HG03095 (cell line): ENCODE data around the gene PRDM1.
A peak's percentile ranks its signal among the peaks of the same experiment; 100 is the strongest.

Experiments used
- ATAC-seq: cut with Tn5 transposase; IDR thresholded peaks from one replicate; pipeline ENCODE4 v1.9.1; 2021; ENCODE audit warnings: moderate library complexity; ENCODE audit not compliant: unreplicated experiment

Gene PRDM1

DNA sequence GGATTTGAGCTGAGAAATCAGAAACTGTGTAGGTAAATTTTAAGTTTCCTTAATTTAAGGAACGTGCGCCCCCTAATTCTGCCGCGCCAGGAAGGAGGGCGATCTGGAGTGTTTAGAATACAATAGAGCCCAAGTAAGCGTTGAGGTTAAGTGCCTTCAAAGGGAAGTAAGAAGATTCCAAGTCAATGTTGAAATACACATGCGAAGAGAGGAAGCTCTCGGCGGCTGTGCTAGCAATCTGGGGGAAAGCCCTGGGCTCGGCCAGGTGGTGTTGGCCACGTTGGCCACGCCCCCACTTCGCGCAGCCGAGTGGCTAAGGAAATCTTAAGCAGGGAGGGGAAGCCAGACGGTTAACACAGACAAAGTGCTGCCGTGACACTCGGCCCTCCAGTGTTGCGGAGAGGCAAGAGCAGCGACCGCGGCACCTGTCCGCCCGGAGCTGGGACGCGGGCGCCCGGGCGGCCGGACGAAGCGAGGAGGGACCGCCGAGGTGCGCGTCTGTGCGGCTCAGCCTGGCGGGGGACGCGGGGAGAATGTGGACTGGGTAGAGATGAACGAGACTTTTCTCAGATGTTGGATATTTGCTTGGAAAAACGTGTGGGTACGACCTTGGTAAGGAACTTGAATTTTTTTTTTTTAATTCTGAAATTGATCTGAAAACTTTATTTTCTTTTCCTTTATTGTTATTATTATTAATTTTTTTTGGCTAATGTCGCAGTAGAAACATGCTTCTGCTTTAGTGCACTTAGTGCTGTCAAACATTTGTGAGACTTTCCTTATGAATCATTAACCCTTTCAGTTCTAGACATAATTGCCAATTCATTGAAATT is at the start of gene PRDM1:
TSS of gene PRDM1 (plus strand) at position 353 of the 830 bp plus-strand sequence. CDS start at position 571, 218 bp downstream.
- ATAC-seq, result peak; percentile 71

DNA sequence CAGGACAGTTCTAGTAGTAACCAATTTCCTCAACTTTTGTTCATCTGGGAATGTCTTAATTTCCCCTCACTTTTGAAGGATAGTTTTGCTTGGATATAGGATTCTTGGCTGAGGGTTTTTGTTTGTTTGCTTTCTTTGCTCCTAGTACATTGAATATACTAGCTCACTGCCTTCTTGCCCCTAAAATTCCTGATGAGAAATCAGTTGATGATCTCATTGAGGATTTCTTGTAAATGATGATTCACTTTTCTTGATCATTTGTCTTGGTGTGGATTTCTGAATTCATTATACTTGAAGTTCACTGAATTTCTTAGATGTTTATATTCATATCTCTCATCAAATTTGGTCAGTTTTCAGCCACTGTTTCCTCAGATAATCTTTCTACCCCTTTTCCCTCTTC is 49.1 kb upstream of the PRDM1 start:
- no peak for ATAC-seq

GRCh38 chr6:106039897-106040592 is 46.1 kb upstream of the PRDM1 start:
- no peak for ATAC-seq

- no peak for ATAC-seq
These were observed 42.0 kb upstream of the PRDM1 start for GRCh38 chr6:106044151-106044550.

GRCh38 chr6:106045077-106045476 is 41.1 kb upstream of the PRDM1 start:
- ATAC-seq, result no peak

GRCh38 chr6:106046116-106046853 is 39.9 kb upstream of the PRDM1 start:
- no peak for ATAC-seq

GRCh38 chr6:106046854-106047200 is 39.3 kb upstream of the PRDM1 start:
- ATAC-seq, result no peak

GRCh38 chr6:106048336-106048735 is 37.8 kb upstream of the PRDM1 start:
- ATAC-seq, result no peak

DNA sequence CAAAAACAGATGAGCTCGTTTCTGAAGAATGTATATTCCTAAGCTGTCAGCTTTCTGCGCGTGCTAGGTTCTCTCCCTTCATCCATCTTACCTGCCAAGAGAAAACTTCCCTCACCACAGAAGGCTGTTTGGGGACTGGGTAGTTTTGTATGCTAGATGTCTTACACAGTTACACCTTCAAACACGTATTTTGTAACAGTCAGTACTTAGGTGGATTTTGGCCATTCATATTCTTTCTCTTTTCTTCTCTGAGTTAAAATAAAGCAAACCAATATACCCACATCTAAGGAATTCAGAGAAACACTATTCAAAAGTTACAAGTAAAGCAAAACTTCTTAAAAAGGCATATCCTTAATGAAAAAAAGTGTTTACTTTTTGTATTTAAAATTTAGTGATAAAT is 35.6 kb upstream of the PRDM1 start:
- no peak for ATAC-seq

DNA sequence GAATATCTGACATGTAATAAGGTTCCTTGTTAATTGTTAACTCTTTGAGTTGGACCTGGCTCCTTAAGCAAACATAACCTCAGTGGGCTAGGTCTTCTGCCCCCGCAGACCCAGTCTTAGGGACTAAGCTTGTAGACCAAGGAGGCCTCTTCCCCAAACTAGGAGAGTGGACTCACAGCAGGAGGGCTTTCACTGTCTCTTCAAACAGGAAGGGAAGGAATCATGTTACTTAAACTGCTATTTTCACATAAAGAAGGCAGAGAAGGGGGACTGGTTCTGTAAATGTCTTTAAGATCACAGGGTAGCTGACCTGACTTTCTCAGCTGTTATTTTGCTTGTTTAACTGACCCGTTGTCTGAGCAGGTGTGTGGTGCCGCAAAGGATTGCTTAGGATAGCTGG is 34.9 kb upstream of the PRDM1 start:
- no peak for ATAC-seq

DNA sequence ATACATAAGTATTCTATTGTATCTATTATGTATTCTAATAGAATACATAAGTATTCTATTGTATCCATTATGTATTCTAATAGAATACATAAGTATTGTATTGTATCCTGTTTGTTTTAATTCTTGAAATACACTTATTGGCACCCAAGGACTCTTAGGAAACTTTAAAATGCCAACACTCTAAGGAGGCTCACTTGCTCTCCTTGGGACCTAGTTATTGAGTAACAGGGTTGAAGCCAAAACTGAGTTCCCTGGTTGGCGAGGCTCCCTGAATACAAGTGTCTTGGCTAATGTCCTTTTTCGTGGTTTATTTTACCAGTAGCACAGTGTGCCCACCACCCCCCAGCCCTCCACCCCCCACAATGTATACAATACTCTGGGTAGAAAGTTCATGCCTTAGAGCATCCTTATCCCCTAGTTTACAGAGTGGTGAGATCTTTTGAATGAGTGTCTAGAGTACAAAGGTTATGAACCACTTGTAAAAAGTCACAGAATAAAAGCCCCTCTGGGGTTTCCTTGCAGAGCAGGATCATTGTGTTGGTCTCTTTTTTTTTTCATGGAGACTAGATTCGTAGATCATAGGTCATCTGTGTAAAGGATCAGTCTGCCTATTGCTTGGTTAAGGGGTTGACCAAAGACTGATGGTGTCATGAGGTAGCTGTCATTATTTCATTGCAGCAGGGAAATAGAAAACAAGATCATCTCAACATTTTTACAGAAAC is 32.5 kb upstream of the PRDM1 start:
- ATAC-seq, result no peak

DNA sequence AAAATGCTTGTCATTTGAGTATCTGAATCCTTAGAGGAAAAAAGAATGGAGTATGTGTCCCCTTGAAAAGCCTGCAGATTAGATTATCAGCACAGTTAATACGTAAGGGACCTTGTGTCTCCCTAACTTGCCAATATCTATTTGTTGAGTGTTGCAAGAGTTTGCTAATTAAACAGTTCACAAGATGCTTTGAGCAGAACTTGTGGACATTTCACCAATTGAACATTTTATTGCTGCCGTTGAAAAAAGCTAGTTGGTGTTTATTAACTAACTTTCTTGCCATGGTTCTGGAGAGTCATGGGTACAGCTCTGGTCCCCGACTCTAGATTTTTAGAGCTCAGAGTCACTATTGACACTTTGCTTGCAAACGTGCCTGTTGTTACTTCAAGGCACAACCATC is 30.6 kb upstream of the PRDM1 start:
- ATAC-seq, result no peak

DNA sequence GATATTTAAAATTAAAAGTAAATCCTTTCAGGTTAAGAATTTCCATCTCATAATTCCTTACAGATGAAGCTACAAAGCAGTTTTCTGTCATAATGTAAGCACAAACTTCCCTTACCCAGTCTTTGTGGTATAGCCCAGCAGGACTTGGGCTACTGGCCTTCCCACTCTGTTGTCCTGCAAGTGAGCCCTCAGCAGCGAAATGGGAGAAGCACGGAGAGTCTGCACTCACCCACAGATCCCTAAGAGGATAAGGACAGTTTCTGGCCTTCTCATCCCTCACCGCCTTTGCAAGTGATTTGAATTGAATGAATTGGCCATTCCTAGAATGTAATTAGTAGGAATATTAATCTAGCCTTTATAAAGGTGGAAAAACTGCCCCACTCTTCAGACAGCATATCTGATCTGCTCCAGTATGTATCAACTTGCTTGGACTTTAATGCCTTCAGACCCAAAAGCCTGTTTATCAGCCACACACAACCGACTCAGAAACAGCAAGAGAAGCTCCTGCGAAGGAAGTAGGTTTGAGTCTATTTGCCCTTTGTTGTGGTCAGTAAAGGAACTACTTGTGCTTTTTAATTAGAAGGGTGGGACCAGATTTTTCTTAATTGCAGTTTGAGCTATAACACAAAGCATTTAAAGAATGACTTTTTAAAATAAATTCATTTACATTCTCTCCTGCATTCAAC is 29.9 kb upstream of the PRDM1 start:
- ATAC-seq, result no peak

GRCh38 chr6:106056746-106057390 is 29.3 kb upstream of the PRDM1 start:
- no peak for ATAC-seq

DNA sequence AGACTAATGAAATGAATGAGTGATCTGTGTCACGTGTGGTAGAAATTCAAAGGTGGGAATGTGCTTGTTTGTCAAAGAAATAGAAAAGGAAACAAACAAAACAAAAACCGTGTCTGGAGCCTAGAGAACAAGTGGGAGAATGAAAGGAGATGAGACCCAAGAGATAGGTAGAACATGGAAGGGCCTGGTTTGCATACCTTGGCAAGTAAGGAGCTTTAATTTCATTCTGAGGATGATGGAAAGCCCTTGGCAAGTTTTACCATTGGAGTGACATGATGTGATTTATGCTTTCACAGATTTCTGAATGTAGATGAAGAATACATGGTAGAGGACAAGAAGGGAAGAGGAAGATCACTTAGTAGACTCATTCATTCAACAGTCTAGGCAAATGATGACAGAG is 26.8 kb upstream of the PRDM1 start:
- ATAC-seq, result no peak

GRCh38 chr6:106060167-106060566 is 26.0 kb upstream of the PRDM1 start:
- no peak for ATAC-seq

- ATAC-seq, result no peak
These were observed 22.7 kb upstream of the PRDM1 start for GRCh38 chr6:106063448-106063850.

DNA sequence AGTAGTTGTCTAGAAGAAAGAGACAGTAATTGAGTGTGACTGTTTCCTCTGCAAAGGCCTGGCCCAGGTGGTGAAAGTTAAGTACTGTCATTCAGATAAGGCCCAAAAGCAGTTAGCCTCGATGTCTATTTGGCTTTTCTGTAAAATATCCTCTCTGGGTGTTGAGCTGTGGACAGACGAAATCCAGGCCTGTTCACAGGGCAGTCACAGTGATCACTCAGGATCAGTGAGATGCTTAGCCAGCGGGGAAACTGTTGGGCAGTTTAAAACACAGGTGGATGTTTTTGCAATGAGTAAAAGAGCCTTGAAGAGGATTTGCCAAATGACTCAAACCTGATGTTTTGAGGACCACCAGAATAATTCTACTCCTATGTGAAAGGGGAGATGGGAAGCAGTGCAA is 22.0 kb upstream of the PRDM1 start:
- no peak for ATAC-seq

DNA sequence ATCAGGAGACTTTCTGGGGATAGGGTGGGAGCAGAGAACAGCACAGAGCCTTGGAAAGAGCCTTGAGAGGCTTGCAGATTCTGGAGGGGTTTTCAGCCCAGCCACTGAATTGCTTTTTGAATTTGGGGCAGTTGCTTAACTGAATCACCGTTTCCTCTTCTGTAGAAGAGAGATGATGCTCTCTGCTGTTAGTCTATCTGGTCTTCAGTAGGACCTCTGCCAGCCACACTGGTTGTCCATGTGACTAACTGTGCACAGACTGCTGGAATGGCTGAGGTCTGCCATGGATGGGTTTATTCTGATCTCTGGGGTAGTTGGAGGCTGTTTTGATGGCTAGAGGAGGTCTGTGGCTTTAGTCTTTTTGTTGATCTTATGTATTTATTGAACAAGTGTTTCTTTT is 21.4 kb upstream of the PRDM1 start:
- no peak for ATAC-seq

DNA sequence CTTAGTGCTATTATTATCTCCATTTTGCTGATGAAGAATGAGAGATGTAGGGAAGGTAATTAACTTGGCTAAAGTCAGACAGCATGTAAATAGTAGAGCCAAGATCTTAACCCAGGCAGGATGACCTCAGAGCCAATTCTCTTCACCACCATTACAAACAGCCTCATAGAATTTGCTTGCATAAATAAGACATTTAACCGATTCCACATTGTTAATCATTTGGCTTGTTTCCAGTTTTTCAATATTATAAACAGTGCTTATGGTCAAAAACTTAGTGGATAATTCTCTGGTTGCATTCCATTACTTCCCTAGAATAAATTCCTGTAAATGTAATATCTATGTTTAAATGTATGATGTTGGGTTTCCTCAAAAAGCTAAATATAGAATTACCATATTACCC is 19.1 kb upstream of the PRDM1 start:
- no peak for ATAC-seq
